ENCODE measurements around the gene ZSWIM3.

ZSWIM3 gene

GRCh38 chr20:45833030-45833882 lies 24.2 kb upstream of the ZSWIM3 start, which contains the start of gene SNX21:
SNX21 (plus strand) TSS chr20:45833799; CDS start chr20:45833920, 121 bp downstream.
- no peak for FAIRE-seq

GRCh38 chr20:45833883-45834796 lies 23.3 kb upstream of the ZSWIM3 start:
- no peak for FAIRE-seq

- no peak for FAIRE-seq
These were observed 22.6 kb upstream of the ZSWIM3 start for GRCh38 chr20:45834797-45835161.

GRCh38 chr20:45835329-45835765 lies 22.1 kb upstream of the ZSWIM3 start:
- no peak for FAIRE-seq

GRCh38 chr20:45835825-45836224 lies 21.6 kb upstream of the ZSWIM3 start:
- no peak for FAIRE-seq

GRCh38 chr20:45836841-45837240 lies 20.6 kb upstream of the ZSWIM3 start:
- FAIRE-seq, result no peak

GRCh38 chr20:45840700-45841198 lies 16.7 kb upstream of the ZSWIM3 start:
- FAIRE-seq, result no peak

GRCh38 chr20:45841407-45842129 lies 15.8 kb upstream of the ZSWIM3 start:
- no peak for FAIRE-seq

GRCh38 chr20:45842169-45842812 lies 15.1 kb upstream of the ZSWIM3 start:
- FAIRE-seq, result no peak

GRCh38 chr20:45843506-45843905 lies 13.9 kb upstream of the ZSWIM3 start:
- no peak for FAIRE-seq

GRCh38 chr20:45845452-45845851 lies 12.0 kb upstream of the ZSWIM3 start:
- no peak for FAIRE-seq

GRCh38 chr20:45848421-45848820 lies 9.0 kb upstream of the ZSWIM3 start:
- no peak for FAIRE-seq

GRCh38 chr20:45848969-45849582 lies 8.3 kb upstream of the ZSWIM3 start:
- no peak for FAIRE-seq

- no peak for FAIRE-seq
These were observed 7.2 kb upstream of the ZSWIM3 start for GRCh38 chr20:45850238-45850637.

- no peak for FAIRE-seq
These were observed 6.5 kb upstream of the ZSWIM3 start for GRCh38 chr20:45850926-45851325.

- FAIRE-seq, result no peak
These were observed 5.9 kb upstream of the ZSWIM3 start for GRCh38 chr20:45851501-45851900.

GRCh38 chr20:45852326-45852725 lies 5.1 kb upstream of the ZSWIM3 start:
- no peak for FAIRE-seq

GRCh38 chr20:45853484-45853883 lies 3.9 kb upstream of the ZSWIM3 start:
- FAIRE-seq, result no peak

- FAIRE-seq, result no peak
These were observed 435 bp downstream of the ZSWIM3 start for GRCh38 chr20:45857882-45858216.

- no peak for FAIRE-seq
These were observed 2.5 kb downstream of the ZSWIM3 start for GRCh38 chr20:45859916-45860315.

- FAIRE-seq, result no peak
These were observed 3.3 kb downstream of the ZSWIM3 start for GRCh38 chr20:45860560-45861220.
